CD4-positive, alpha-beta T cell treated with Interleukin-17A for 4 hours (primary cell): ENCODE results near the gene LUZP2.
"Not testable (repeated sequence)": the region's sequence is repeated elsewhere in the genome, so short reads cannot be mapped to it uniquely, and the experiment has no call there.

ENCODE experiments used
- DNase-seq: peaks from one replicate; pipeline ENCODE4 v3.0.0-alpha.2; 2020; ENCODE audit warnings: mixed read lengths

Gene LUZP2

GRCh38 chr11:24932110-24933000 lies 435.5 kb downstream of the LUZP2 start:
- no peak for DNase-seq

GRCh38 chr11:24934733-24935439 lies 438.0 kb downstream of the LUZP2 start:
- no peak for DNase-seq

GRCh38 chr11:24944891-24945290 lies 448.0 kb downstream of the LUZP2 start:
- no peak for DNase-seq

- no peak for DNase-seq
Observed at GRCh38 chr11:24949406-24949805, 452.6 kb downstream of the LUZP2 start.

GRCh38 chr11:24963852-24964251 lies 467.0 kb downstream of the LUZP2 start:
- no peak for DNase-seq

- no peak for DNase-seq
Observed at GRCh38 chr11:24965748-24966147, 468.9 kb downstream of the LUZP2 start.

- not testable (repeated sequence) for DNase-seq
Observed at GRCh38 chr11:24993903-24994302, 497.1 kb downstream of the LUZP2 start.

- DNase-seq = not testable (repeated sequence)
Observed at GRCh38 chr11:24999929-25000328, 503.1 kb downstream of the LUZP2 start.

GRCh38 chr11:25037431-25037830 lies 540.6 kb downstream of the LUZP2 start:
- DNase-seq = no peak

- DNase-seq = no peak
Observed at GRCh38 chr11:25038131-25038530, 541.3 kb downstream of the LUZP2 start.

- DNase-seq = no peak
Observed at GRCh38 chr11:25039165-25039564, 542.3 kb downstream of the LUZP2 start.

- DNase-seq = no peak
Observed at GRCh38 chr11:25048632-25049031, 551.8 kb downstream of the LUZP2 start.

GRCh38 chr11:25052844-25053243 lies 556.0 kb downstream of the LUZP2 start:
- DNase-seq = no peak

GRCh38 chr11:25057861-25058260 lies 561.0 kb downstream of the LUZP2 start:
- DNase-seq = no peak

GRCh38 chr11:25065746-25066145 lies 568.9 kb downstream of the LUZP2 start:
- DNase-seq = no peak

- DNase-seq = no peak
Observed at GRCh38 chr11:25066706-25067105, 569.9 kb downstream of the LUZP2 start.

- DNase-seq = no peak
Observed at GRCh38 chr11:25068451-25068850, 571.6 kb downstream of the LUZP2 start.

GRCh38 chr11:25094085-25094802 lies 597.4 kb downstream of the LUZP2 start:
- no peak for DNase-seq

- DNase-seq = no peak
Observed at GRCh38 chr11:25119416-25119815, 622.6 kb downstream of the LUZP2 start.
